ENCODE results near the gene NUDCD3. TPM values are rescaled to one million over a fixed set of nuclear protein-coding genes. Genes with fewer than 3 reads are reported as not detected.

Gene NUDCD3
- total and polyA plus RNA-seq, 7 donors = 14.3 to 50.5 (median 37.2) TPM

DNA sequence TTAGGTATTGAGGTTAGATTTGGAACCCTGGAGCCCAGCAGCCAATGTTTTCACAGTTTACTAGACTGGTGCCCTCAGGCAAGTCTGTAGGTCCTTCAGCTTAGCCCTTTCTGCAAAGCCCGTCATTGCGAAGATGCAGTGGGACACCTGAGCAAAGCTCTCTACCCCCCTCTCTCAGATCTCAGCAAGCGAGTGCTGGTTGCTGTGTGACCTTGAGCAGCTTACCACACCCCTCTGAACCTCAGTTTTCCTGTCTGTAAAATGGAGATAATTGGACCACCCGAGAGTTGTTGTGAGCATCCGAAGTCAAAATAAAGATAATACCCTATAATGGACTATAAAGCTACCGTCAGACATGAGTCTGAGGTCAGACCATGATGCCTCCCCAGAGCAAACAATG is 47.0 kb upstream of the NUDCD3 start:
- intact Hi-C loops (cut with DNase I) = no loop called here
- no peak for DNase-seq
- 91 to 96% methylated on average over 6 of the region's 6 CpGs for WGBS, 2 donors
- Histone ChIP-seq H3K36me3 (no peaks in the 10 kb centered on the region), H3K9me3 (no peaks in the 10 kb centered on the region), H3K27ac (no peak overlapping the region), H3K4me1 (no peaks in the 10 kb centered on the region), H3K4me3 (no peak overlapping the region), H3K27me3 (no peaks in the 10 kb centered on the region)
- TF ChIP-seq, protein P1, sequence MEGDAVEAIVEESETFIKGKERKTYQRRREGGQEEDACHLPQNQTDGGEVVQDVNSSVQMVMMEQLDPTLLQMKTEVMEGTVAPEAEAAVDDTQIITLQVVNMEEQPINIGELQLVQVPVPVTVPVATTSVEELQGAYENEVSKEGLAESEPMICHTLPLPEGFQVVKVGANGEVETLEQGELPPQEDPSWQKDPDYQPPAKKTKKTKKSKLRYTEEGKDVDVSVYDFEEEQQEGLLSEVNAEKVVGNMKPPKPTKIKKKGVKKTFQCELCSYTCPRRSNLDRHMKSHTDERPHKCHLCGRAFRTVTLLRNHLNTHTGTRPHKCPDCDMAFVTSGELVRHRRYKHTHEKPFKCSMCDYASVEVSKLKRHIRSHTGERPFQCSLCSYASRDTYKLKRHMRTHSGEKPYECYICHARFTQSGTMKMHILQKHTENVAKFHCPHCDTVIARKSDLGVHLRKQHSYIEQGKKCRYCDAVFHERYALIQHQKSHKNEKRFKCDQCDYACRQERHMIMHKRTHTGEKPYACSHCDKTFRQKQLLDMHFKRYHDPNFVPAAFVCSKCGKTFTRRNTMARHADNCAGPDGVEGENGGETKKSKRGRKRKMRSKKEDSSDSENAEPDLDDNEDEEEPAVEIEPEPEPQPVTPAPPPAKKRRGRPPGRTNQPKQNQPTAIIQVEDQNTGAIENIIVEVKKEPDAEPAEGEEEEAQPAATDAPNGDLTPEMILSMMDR (IDR thresholded peaks at IDR 0.05) = no peak
- TF ChIP-seq POLR2A (IDR thresholded peaks at IDR 0.05) = no peak
- TF ChIP-seq EP300 (IDR thresholded peaks at IDR 0.05) = no peak
- TF ChIP-seq POLR2AphosphoS5 (IDR thresholded peaks at IDR 0.05) = no peak

DNA sequence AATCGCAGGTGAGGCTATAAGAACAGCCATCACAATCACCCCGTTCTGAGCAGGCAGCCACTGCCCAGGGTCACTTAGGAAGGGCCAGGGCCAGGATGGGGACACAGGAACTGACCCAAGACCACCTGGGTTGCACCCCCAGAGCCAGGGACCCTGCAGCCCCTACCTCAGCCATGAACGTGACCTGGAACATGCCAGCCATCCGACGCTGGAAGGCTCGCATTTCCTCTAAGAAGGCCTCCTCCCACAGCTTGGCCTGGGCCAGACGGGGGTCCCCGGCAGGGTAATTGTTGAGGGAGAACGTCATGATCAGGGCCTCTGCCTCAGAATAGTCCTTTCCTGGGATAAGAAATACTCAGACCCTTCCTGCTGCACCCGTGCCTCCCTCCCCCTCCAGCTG is 45.6 kb upstream of the NUDCD3 start:
- TF ChIP-seq POLR2A (IDR thresholded peaks at IDR 0.05) (no peak), EP300 (IDR thresholded peaks at IDR 0.05) (no peak), POLR2AphosphoS5 (IDR thresholded peaks at IDR 0.05) (no peak)
- TF ChIP-seq, protein P1 (IDR thresholded peaks at IDR 0.05) = no peak
- no peak for DNase-seq
- H3K4me1 ChIP-seq = no peaks in the 10 kb centered on the region
- 88 to 89% methylated on average over 10 of the region's 10 CpGs for whole genome bisulfite sequencing, 2 donors
- no peak overlapping the region for H3K4me3 ChIP-seq
- no peaks in the 10 kb centered on the region for H3K27me3 ChIP-seq
- H3K9me3 ChIP-seq = no peaks in the 10 kb centered on the region
- H3K27ac ChIP-seq = no peak overlapping the region
- intact Hi-C loops (cut with DNase I) = no loop called here
- H3K36me3 ChIP-seq = no peaks in the 10 kb centered on the region

DNA sequence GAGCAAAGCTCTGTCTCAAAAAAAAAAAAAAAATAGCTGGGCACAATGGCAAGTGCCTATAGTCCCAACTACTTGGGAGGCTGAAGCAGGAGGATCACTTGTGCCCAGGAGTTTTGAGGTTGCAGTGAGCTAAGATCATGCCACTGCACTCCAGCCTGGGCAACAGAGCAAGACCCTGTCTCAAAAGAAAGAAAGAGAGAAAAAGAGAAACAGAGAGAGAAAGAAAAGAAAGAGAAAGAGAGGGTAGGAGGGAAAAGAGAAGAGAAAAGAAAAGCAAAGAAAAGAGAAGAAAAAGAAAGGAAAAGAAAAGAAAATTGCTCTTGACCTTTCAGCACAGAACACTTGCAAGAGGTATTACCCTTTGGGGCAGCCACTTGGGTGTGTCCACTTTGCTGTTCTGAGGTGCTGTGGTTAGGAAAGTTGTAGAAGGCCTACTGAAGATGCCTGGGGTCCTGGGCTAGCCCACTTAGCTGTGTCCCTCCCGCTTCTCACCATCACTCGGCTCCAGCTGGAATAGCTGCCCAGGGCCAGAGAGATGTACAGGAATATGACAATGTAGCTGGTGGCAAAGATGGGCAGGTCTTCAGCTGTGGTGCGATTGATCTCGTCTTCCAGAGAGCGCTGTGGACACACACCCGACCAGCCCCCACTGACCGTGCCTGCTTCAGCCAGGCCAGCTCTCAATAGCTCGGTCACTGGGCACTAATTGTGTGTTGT is 45.0 kb upstream of the NUDCD3 start:
- intact Hi-C loops (cut with DNase I) = no loop called here
- Histone ChIP-seq H3K36me3 (no peaks in the 10 kb centered on the region), H3K27me3 (no peaks in the 10 kb centered on the region), H3K9me3 (no peaks in the 10 kb centered on the region), H3K4me3 (no peak overlapping the region), H3K27ac (no peak overlapping the region), H3K4me1 (no peaks in the 10 kb centered on the region)
- TF ChIP-seq POLR2A (IDR thresholded peaks at IDR 0.05) (no peak), EP300 (IDR thresholded peaks at IDR 0.05) (no peak), POLR2AphosphoS5 (IDR thresholded peaks at IDR 0.05) (no peak)
- TF ChIP-seq, protein P1 (IDR thresholded peaks at IDR 0.05) = no peak
- DNase-seq = no peak
- 89 to 95% methylated on average over 8 of the region's 8 CpGs for WGBS, 2 donors

DNA sequence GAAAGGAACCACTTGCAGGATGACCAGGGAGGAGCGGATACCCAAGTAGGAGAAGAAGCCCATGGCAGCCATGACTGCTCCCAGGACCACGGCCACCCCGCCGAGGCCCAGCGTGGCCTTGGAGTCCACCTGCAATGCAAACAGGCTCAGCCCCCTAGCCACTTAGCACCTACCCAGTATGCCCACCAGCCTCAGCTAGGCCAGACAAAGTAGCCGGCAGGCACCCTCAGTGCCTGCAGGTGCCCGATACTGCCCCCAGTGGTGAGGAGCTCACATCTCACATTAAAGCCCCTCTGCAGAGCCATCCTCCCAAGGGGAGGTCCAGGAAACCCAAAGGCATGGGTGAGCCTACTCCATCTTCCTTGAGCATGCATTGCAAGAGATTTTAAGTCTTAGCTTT is 44.0 kb upstream of the NUDCD3 start:
- TF ChIP-seq POLR2AphosphoS5 (IDR thresholded peaks at IDR 0.05) = no peak
- TF ChIP-seq, protein P1 (IDR thresholded peaks at IDR 0.05) = no peak
- TF ChIP-seq EP300 (IDR thresholded peaks at IDR 0.05) = no peak
- TF ChIP-seq POLR2A (IDR thresholded peaks at IDR 0.05) = no peak
- no peak for DNase-seq
- H3K4me3 ChIP-seq = no peak overlapping the region
- no peaks in the 10 kb centered on the region for H3K4me1 ChIP-seq
- intact Hi-C loops (cut with DNase I) = no loop called here
- no peak overlapping the region for H3K27ac ChIP-seq
- 65 to 75% methylated on average over 7 of the region's 7 CpGs for WGBS, 2 donors
- H3K36me3 ChIP-seq = no peaks in the 10 kb centered on the region
- H3K27me3 ChIP-seq = no peaks in the 10 kb centered on the region
- H3K9me3 ChIP-seq = no peaks in the 10 kb centered on the region

DNA sequence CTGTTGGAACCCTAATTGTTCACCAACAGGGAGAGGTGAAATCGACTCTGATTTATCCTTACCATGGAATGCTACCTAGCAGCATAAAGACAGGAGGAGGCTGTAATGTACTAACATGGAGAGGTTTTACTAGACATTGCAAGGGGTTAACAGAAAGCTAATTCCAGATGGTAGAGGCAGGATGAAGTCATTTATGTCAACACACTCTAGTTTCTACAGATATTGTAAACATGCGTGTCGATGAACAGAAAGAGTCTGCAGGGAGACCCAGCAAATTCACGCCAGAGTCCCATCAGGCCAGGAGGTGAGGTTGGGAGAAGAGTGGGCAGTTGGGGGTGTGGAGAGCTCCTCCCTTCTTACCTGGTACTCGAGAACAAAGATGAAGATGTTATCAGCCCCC is 43.6 kb upstream of the NUDCD3 start:
- Histone ChIP-seq H3K27me3 (no peaks in the 10 kb centered on the region), H3K4me3 (no peak overlapping the region), H3K36me3 (no peaks in the 10 kb centered on the region), H3K9me3 (no peaks in the 10 kb centered on the region), H3K27ac (no peak overlapping the region), H3K4me1 (no peaks in the 10 kb centered on the region)
- 50 to 65% methylated on average over 5 of the region's 5 CpGs for WGBS, 2 donors
- intact Hi-C loops (cut with DNase I) = no loop called here
- no peak for DNase-seq
- TF ChIP-seq EP300 (IDR thresholded peaks at IDR 0.05) = no peak
- no peak for TF ChIP-seq POLR2AphosphoS5 (IDR thresholded peaks at IDR 0.05)
- TF ChIP-seq POLR2A (IDR thresholded peaks at IDR 0.05) = no peak
- TF ChIP-seq, protein P1 (IDR thresholded peaks at IDR 0.05) = no peak

Measured in sigmoid colon (tissue), 7 donors.